ENCODE results near the gene EFNB2. TPM values are rescaled to one million over a fixed set of nuclear protein-coding genes. Genes with fewer than 3 reads are reported as not detected.

Gene EFNB2
- total RNA-seq, 2 donors from 2014 or later: 41.8 to 104 TPM

DNA sequence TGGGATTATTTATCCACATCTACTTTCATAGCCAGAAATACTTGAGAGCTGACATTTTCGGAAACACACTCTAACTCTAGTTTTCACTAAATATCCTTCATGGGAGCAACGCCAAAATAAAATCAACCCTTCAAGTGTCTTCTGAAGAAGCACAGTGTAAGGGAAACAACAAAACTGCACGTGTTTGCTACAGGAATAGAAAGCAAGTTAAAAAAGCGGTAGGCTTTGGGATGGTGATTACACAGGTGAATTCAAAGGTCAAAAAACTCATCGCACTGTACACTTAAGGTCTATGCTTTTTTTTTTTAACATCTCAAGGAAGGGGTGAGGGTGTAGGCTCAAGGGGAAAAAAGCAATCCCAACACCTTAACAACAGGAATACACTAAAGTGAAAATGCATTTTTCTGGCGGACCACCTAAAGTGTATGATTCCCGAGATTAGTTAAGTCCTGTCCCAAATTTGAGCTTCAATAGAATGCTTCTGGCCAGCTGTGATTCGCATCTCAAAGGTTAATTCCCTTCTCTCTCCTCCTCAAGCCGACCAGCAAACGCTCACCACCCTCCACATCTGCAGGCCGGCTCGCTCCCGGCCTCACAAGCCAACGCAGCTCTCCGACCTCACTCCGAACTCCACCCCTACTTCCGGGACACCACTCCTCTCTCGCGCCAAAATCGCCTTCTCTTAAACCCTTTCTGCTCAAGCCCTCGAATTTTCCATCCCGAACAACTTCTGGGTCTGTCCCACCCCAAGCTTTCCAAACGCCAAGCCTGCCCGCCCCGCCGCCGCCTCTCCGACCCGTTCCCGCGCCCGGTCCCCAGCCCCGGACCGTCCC, 31.4 kb upstream of the EFNB2 start:
- Histone ChIP-seq H3K4me1 (peaks cover 9% of the 10 kb centered on the region), H3K9ac (ENCODE audit: low read depth in 2 of 2, low read length in 2 of 2) (peak overlapping the region; percentile 88 to 90), H3K36me3 (no peaks in the 10 kb centered on the region), H3K27ac (peak overlapping the region; percentile 99), H3K4me3 (peak overlapping the region; percentile 81), H3K9me3 (no peaks in the 10 kb centered on the region), H3K27me3 (no peaks in the 10 kb centered on the region)
- intact Hi-C loops (cut with DNase I): loop anchor here (5.0 to 10.0 kb wide), 2 partner anchors 50 to 348 kb away; no protein-coding TSS in a partner anchor
- DNase-seq: peak; percentile 77
- TF ChIP-seq CTCF (IDR thresholded peaks at IDR 0.05): no peak

DNA sequence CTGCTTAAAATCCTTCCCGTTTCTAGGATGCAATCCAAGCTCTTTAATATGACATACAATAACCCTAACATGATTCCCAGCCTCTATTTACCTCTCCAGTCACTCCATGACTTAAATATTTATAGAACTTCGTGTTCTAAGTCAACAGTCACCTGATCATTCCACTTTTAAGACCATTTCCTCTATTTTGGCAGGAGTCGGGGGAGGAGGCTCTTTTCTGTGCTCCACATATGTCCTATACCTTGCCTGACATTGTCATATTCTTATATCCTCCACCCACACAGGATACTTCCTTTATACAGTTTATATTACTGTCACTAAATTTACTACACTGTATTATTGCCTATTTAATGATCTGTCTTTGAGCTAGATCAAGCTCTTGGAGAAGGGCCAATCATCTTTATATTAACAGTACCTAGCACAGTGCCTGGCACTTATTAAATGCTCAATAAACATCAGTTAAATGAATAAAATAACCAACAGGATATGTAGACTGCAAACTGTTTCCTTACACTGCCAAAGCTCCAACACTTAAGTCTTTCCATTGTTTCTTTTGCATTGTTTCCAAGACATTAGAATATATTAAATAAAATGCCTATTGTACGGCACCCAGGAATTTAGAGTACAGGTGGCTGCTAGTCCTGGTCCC, 29.8 kb upstream of the EFNB2 start:
- H3K27ac ChIP-seq: no peak overlapping the region
- no peaks in the 10 kb centered on the region for H3K36me3 ChIP-seq
- H3K9me3 ChIP-seq: no peaks in the 10 kb centered on the region
- intact Hi-C loops (cut with DNase I): loop anchor here (5.0 to 10.0 kb wide), 2 partner anchors 52 to 350 kb away; no protein-coding TSS in a partner anchor
- H3K4me3 ChIP-seq: no peak overlapping the region
- DNase-seq: no peak
- no peaks in the 10 kb centered on the region for H3K27me3 ChIP-seq
- peaks cover 9% of the 10 kb centered on the region for H3K4me1 ChIP-seq
- no peak overlapping the region for H3K9ac ChIP-seq (ENCODE audit: low read depth in 2 of 2, low read length in 2 of 2)
- no peak for TF ChIP-seq CTCF (IDR thresholded peaks at IDR 0.05)

DNA sequence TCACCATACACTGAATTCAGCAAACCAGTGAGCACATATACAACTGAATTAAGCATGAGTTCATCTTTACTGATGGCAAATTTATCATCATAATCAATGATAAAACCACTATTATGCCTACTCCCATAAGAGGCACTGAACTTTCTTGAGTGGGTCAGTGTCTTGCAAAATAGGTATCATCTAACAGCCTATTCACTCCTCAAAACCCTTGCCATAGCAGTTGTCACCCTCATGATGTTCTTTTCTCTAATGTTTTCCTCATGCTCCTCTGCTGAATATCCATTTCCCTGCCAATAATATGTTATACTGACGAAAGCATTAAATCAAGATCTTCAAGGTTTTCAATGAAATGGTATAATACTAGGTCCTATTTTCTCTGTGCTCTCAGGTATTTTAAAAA, 26.8 kb upstream of the EFNB2 start:
- Histone ChIP-seq H3K27ac (no peak overlapping the region), H3K4me3 (no peak overlapping the region), H3K9ac (ENCODE audit: low read depth in 2 of 2, low read length in 2 of 2) (no peak overlapping the region), H3K9me3 (no peaks in the 10 kb centered on the region), H3K4me1 (peaks cover 9% of the 10 kb centered on the region), H3K36me3 (peaks cover under 1% of the 10 kb centered on the region), H3K27me3 (no peaks in the 10 kb centered on the region)
- no peak for TF ChIP-seq CTCF (IDR thresholded peaks at IDR 0.05)
- DNase-seq: no peak
- intact Hi-C loops (cut with DNase I): loop anchor here (10.0 kb wide), 1 partner anchor 352 kb away; no protein-coding TSS in a partner anchor

DNA sequence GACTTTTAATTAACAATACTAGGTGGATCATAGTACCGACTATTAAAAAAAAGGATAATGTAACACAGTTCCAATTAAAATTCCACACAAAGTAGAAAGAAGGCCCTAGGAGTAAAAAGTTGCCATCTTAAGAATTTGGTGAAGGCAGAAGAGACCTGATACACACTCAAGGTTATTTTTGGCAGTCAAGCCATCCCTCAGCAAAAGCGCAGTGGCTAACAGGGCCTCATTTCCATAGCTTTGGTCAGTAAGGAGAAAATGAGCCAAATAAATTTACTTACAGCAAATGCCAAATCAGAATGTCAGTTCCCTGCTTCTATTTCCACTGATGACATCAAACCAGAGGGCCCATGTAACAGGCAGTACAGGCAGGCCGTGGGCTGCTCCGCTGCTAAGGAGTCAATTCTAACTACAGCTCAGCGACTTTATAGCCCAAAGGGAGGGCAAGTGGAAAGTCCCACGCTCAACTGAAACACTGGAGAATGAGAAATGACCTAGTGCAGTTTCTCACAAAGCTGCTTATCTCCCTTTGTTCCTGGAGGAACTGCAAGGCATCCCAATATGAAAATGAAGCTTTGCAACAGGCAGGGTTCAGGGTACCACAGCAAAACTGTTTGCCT, 26.2 kb upstream of the EFNB2 start:
- no peak overlapping the region for H3K27ac ChIP-seq
- peaks cover 9% of the 10 kb centered on the region for H3K4me1 ChIP-seq
- no peak for TF ChIP-seq CTCF (IDR thresholded peaks at IDR 0.05)
- no peaks in the 10 kb centered on the region for H3K9me3 ChIP-seq
- peaks cover 7% of the 10 kb centered on the region for H3K36me3 ChIP-seq
- no peak overlapping the region for H3K9ac ChIP-seq (ENCODE audit: low read depth in 2 of 2, low read length in 2 of 2)
- no peak for DNase-seq
- no peak overlapping the region for H3K4me3 ChIP-seq
- intact Hi-C loops (cut with DNase I): loop anchor here (10.0 kb wide), 1 partner anchor 353 kb away; no protein-coding TSS in a partner anchor
- H3K27me3 ChIP-seq: no peaks in the 10 kb centered on the region

GRCh38 chr13:106560821-106561220, 25.4 kb upstream of the EFNB2 start:
- H3K36me3 ChIP-seq: peaks cover 9% of the 10 kb centered on the region
- intact Hi-C loops (cut with DNase I): loop anchor here (10.0 kb wide), 1 partner anchor 354 kb away; no protein-coding TSS in a partner anchor
- H3K27me3 ChIP-seq: no peaks in the 10 kb centered on the region
- H3K4me3 ChIP-seq: no peak overlapping the region
- no peak overlapping the region for H3K27ac ChIP-seq
- peaks cover 9% of the 10 kb centered on the region for H3K4me1 ChIP-seq
- no peak for DNase-seq
- no peaks in the 10 kb centered on the region for H3K9me3 ChIP-seq
- no peak overlapping the region for H3K9ac ChIP-seq (ENCODE audit: low read depth in 2 of 2, low read length in 2 of 2)
- TF ChIP-seq CTCF (IDR thresholded peaks at IDR 0.05): no peak
